MCF 10A (cell line): ENCODE results near the gene LMAN2. TPM values are rescaled to one million over a fixed set of nuclear protein-coding genes. Genes with fewer than 3 reads are reported as not detected.

Experiments used
- BruUV-seq: library from RNA; stranded (reverse); fragments of 400-500 nt; replicated peaks from 2 replicates; lab custom pipeline; 2021; lab: Mats Ljungman, UMichigan
- CTCF ChIA-PET: fragments of 300-600 bp; sonication (Branson Sonifier 250); formaldehyde crosslinking; extraction: SDS; loops from one replicate; lab custom pipeline; 2021; ENCODE audit warnings: antibody characterized with exemption, inconsistent platforms; lab: Yijun Ruan, JAX
- POLR2A ChIA-PET: fragments of 300-600, 350-650 bp; sonication (Branson Sonifier 250); formaldehyde crosslinking; extraction: SDS; loops from one replicate; lab custom pipeline; 2020; ENCODE audit warnings: antibody characterized with exemption, inconsistent platforms; lab: Yijun Ruan, JAX
- DNase-seq: peaks from one replicate; pipeline ENCODE4 v3.0.0-alpha.2; 2018; ENCODE audit not compliant: unreplicated experiment
- H3K27ac Mint-ChIP-seq: one replicate; pipeline ENCODE4 v1.8.0; 2022; ENCODE audit warnings: mild to moderate bottlenecking, low read depth, mixed read lengths; ENCODE audit not compliant: unreplicated experiment
- H3K27me3 Mint-ChIP-seq: one replicate; pipeline ENCODE4 v1.8.0; 2022; ENCODE audit warnings: mixed read lengths; ENCODE audit not compliant: insufficient read depth, unreplicated experiment
- H3K36me3 Mint-ChIP-seq: one replicate; pipeline ENCODE4 v1.8.0; 2022; ENCODE audit warnings: mild to moderate bottlenecking, moderate library complexity, mixed read lengths; ENCODE audit not compliant: insufficient read depth, unreplicated experiment
- H3K4me1 Mint-ChIP-seq: one replicate; pipeline ENCODE4 v1.8.0; 2022; ENCODE audit warnings: mixed read lengths; ENCODE audit not compliant: insufficient read depth, unreplicated experiment
- H3K4me3 Mint-ChIP-seq: one replicate; pipeline ENCODE4 v1.8.0; 2022; ENCODE audit warnings: mild to moderate bottlenecking, moderate library complexity, mixed read lengths; ENCODE audit not compliant: unreplicated experiment
- H3K9me3 Mint-ChIP-seq: one replicate; pipeline ENCODE4 v1.8.0; 2022; ENCODE audit warnings: mixed read lengths; ENCODE audit not compliant: unreplicated experiment
- intact Hi-C: fragments of 100-400 bp; cut with micrococcal nuclease; formaldehyde crosslinking; loops from 2 replicates; pipeline ENCODE4 v1.14.1; 2022
- total RNA-seq: library from RNA; stranded (reverse); gene quantifications from 2 replicates; pipeline ENCODE4 v1.2.3, GENCODE V29; 2022
- TF ChIP-seq, protein P1 (sequence below): fragments of 200-600 bp; IDR thresholded peaks from one replicate; pipeline ENCODE4 v1.8.0; 2022; ENCODE audit warnings: antibody characterized with exemption, mild to moderate bottlenecking; ENCODE audit not compliant: unreplicated experiment

LMAN2 gene
- total RNA-seq, 1 experiment from 2014 or later, result 221 TPM

DNA sequence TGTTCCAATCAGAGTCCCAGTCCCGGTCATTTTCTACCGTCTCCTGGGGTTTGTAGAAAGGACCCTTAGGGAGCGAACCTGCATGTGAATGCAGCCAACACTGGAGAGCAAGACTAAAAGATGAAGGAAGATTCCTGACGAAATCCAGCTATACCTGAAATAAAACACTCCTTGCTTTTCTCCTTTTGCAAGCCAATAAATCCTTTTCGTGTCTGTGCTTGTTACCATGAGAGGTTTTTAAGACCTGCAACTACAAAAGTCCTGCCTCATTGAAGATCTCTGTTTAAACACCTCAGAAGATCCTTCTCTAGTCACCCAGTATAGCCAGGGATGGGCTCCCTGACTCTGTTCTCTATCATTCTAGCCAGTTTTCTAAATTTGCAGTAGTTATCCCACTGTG, 22.7 kb upstream of the LMAN2 start:
- no TSS peak for BruUV-seq
- ChIA-PET CTCF (interaction anchor here (0.7 to 7.0 kb wide), 6 partner anchors 15 to 261 kb away, joined by 3 to 107 read pairs (median 6); no protein-coding TSS in a partner anchor), POLR2A (interaction anchor here (0.6 to 4.6 kb wide), 3 partner anchors 15 to 89 kb away, joined by 4 to 59 read pairs (median 4); partner anchors contain the start of gene RGS14)
- Mint-ChIP-seq H3K4me3 (no peak overlapping the region), H3K36me3 (no peaks in the 10 kb centered on the region), H3K4me1 (peaks cover 21% of the 10 kb centered on the region), H3K9me3 (no peaks in the 10 kb centered on the region), H3K27me3 (no peaks in the 10 kb centered on the region), H3K27ac (no peak overlapping the region)
- intact Hi-C loops, result no loop called here
- no peak for DNase-seq
- TF ChIP-seq, protein P1, sequence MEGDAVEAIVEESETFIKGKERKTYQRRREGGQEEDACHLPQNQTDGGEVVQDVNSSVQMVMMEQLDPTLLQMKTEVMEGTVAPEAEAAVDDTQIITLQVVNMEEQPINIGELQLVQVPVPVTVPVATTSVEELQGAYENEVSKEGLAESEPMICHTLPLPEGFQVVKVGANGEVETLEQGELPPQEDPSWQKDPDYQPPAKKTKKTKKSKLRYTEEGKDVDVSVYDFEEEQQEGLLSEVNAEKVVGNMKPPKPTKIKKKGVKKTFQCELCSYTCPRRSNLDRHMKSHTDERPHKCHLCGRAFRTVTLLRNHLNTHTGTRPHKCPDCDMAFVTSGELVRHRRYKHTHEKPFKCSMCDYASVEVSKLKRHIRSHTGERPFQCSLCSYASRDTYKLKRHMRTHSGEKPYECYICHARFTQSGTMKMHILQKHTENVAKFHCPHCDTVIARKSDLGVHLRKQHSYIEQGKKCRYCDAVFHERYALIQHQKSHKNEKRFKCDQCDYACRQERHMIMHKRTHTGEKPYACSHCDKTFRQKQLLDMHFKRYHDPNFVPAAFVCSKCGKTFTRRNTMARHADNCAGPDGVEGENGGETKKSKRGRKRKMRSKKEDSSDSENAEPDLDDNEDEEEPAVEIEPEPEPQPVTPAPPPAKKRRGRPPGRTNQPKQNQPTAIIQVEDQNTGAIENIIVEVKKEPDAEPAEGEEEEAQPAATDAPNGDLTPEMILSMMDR, result no peak

DNA sequence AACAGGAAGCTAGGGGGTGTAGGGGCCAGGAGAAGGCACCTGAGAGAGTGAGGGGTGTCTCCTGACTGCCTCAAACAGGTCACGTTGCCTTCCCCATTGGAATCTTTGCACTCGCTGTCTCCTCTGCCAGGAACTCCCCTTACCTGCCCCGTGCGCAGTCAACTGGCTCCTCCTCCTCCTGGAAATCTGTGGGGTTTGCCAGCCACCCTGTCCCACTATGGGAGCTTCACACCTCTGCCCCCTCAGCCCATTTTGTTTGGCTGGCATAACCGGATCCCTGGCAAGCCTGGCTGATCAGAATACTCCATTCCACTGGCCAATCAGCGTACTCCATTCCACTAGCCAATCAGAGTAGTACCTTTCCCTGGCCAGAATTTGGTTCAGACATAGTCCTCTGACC, 22.3 kb upstream of the LMAN2 start:
- no peak overlapping the region for H3K27ac Mint-ChIP-seq
- intact Hi-C loops, result no loop called here
- CTCF ChIA-PET, result interaction anchor here (0.6 to 7.0 kb wide), 6 partner anchors 16 to 260 kb away, joined by 3 to 107 read pairs (median 6); no protein-coding TSS in a partner anchor
- peaks cover 23% of the 10 kb centered on the region for H3K4me1 Mint-ChIP-seq
- no peak overlapping the region for H3K4me3 Mint-ChIP-seq
- no peak for DNase-seq
- H3K9me3 Mint-ChIP-seq, result no peaks in the 10 kb centered on the region
- TF ChIP-seq, protein P1, result no peak
- no TSS peak for BruUV-seq
- H3K27me3 Mint-ChIP-seq, result no peaks in the 10 kb centered on the region
- no peaks in the 10 kb centered on the region for H3K36me3 Mint-ChIP-seq
- POLR2A ChIA-PET, result interaction anchor here (0.6 to 5.9 kb wide), 5 partner anchors 13 to 89 kb away, joined by 3 to 59 read pairs (median 4); partner anchors contain the start of genes LMAN2 and RGS14

DNA sequence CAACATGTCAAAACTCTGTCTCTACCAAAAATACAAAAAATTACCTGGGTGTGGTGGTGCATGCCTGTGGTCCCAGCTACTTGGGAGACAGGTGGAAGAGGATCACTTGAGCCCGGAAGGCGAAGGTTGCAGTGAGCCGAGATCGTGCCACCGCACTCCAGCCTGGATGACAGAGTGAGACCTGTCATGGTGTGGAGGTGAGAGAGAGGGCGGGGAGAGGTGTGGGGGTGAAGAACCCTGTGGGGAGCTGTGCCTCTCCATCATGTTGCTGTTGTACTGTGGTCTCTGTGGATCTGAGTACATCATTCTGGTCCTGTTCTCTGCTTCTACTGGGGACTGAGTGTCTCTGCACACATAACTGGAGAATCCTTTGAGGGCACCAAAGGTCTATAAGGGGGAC, 21.4 kb upstream of the LMAN2 start:
- Mint-ChIP-seq H3K27ac (no peak overlapping the region), H3K4me1 (peaks cover 24% of the 10 kb centered on the region)

More for the DNA sequence above, 21.4 kb upstream of the LMAN2 start:
- POLR2A ChIA-PET, result interaction anchor here (1.8 to 5.9 kb wide), 3 partner anchors 16 to 30 kb away, joined by 7 to 59 read pairs (median 58); partner anchors contain the start of gene LMAN2
- no peaks in the 10 kb centered on the region for H3K27me3 Mint-ChIP-seq
- no TSS peak for BruUV-seq
- intact Hi-C loops, result no loop called here
- H3K36me3 Mint-ChIP-seq, result no peaks in the 10 kb centered on the region
- CTCF ChIA-PET, result interaction anchor here (0.6 to 7.0 kb wide), 14 partner anchors 17 to 358 kb away, joined by 3 to 107 read pairs (median 4); partner anchors contain the start of gene LMAN2
- TF ChIP-seq, protein P1, result no peak
- no peaks in the 10 kb centered on the region for H3K9me3 Mint-ChIP-seq
- no peak for DNase-seq
- H3K4me3 Mint-ChIP-seq, result no peak overlapping the region
